Mesenteric fat pad (tissue), 1 donor: ENCODE results near the gene PDIA6. TPM values are rescaled to one million over a fixed set of nuclear protein-coding genes. Genes with fewer than 3 reads are reported as not detected.
A peak's percentile ranks its signal among the peaks of the same experiment; 100 is the strongest.

Experiments
- DNase-seq: peaks from one replicate; pipeline ENCODE4 v3.0.0-alpha.2; 2020; ENCODE audit warnings: low spot score
- long read RNA-seq: library from polyadenylated mRNA; unstranded; transcript quantifications from one replicate; pipeline ENCODE4 v2.0.0, GENCODE V29; 2020
- total RNA-seq: library from RNA; stranded (reverse); fragmentation: NEBNext Ultra II Directional; extraction: Animal tissue kit (Norgen Biotek cat#: 25700); gene quantifications from one replicate; pipeline ENCODE4 v1.2.1, GENCODE V29; 2021
- donor health status: DM: yes; HTN: yes; CAD: no.

Gene PDIA6
- 157 TPM for total RNA-seq
- long read RNA-seq, transcript PDIA6-201 (13 exons, 2,338 nt): major isoform, 1,643 of 1,803 reads
- long read RNA-seq, partial matches to known transcripts: 89 of 1,803 reads
- long read RNA-seq, other reads (novel, unspliced or antisense): 70 of 1,803 reads

DNA sequence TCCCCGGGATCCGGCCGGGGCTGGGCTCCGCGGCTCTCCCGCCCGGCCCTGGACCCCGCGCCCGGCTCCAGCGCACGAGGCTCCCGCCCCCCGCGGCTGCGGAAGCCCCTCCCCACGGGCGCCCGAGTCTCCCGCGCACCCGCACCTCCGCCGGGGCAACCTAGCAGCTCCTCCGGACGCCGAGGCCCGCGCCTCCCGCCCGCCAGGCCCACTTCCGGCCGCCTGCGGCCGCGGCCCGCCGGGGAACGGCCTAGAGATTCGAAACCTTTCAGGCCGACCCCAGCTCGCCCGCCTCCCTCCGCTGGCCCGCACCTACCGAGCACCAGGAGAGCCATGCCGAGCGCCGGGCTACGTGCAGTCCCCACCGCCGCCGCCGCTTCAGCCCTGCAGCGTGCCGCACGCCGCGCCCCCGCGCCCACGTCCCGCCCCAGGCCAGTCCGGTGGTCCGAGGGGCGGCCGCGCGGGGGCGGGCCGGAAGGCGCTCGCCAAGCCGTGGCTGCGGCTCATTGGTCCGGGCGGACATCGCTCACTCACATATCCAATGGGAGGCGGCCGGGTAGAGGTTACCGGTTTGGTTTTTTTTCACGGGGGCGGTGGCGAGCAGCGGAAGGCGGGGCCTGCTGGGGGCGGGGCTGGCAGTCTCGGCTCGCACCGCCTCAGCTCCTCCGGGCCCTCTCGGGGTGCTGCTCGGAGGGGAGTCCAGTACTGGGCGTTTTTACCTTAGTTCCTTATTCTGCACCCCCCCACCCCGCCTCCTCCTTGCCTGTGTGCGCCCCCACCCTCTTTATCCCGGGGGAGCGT, at the start of gene PDIA6:
PDIA6 (minus strand) TSS at position 424 of the 801 bp plus-strand sequence; CDS start at position 335, 89 bp downstream.
- peak; percentile 98 for DNase-seq

- DNase-seq: no peak
Observed at GRCh38 chr2:10862330-10862729, 49.7 kb upstream of the PDIA6 start.

GRCh38 chr2:10861765-10862164, 49.2 kb upstream of the PDIA6 start:
- no peak for DNase-seq

DNA sequence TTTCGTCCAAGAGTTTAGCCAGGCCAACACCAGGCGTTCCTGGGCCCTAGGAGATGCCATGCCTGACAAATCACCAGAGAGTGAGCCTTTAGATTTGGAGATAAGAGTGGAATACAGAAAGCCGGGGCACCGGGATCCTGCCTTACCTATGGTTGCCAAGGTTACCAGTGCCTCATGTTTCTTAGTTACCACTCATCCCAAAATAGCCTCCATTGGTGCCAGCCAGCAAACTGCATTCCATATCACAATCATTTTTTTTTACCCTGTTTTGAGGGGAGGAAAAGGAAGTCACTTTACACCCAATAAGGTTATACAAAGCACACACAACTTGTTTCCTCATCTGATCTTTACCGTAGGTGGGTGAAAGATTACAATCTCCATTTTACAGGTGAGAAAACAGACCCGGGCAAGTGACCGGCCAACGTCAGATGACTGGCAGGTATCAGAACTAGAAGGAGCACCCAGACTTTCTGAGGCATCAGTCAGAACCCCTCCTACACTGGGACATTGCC, 48.3 kb upstream of the PDIA6 start:
- DNase-seq: no peak

DNA sequence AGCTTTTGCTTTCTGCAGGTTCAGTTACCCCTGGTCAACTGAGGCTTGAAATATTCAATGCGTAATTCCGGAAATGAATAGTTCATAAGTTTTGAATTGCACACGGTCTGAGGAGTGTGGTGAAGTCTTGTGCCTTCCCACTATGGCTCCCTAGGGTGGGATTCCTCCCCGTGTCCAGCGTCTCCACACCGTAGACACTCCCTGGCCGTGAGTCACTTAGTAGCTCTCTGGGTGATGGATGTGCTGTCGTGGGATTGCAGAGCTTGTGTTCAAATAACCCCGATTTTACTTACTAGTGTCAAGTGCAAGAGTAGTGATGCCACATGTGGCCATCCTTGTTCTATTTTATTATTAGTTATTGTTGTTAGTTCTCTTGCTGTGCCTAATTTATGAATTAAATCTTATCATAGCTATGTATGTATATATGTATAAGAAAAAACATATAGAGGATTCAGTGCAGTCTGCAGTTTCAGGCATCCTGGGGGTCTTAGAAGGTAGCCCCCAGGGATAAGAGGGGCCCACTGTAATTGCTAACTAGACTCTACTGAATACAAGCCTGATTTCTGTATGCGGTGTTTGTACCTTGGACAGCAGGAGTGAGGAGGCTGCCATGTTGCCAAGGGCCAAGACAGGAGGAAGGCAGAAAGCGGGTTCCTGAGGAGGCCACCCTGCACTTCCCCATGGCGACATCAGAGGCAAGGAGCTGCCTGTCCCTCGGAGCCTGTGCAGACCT, 47.7 kb upstream of the PDIA6 start:
- DNase-seq: no peak

DNA sequence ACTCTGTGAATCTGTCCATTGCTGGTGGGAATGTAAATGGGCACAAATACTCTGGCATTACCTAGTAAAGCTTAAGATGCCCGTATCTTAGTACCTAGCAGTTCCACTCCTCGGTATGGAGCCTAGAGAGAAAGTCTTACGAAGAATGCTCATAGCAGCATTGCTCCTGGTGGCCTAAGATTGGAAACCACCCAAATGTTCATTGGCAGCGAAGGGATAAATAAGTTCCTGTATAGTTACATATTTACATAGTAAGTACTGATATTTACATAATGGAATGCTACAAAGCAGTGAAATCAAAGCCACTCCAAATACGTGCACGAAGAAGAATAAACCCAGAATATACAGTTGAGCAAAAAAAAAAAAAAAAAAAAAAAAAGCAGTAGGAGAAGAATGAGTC, 46.7 kb upstream of the PDIA6 start:
- DNase-seq: no peak

GRCh38 chr2:10848541-10848940, 36.0 kb upstream of the PDIA6 start:
- DNase-seq: no peak

GRCh38 chr2:10847008-10847407, 34.4 kb upstream of the PDIA6 start:
- DNase-seq: no peak

DNA sequence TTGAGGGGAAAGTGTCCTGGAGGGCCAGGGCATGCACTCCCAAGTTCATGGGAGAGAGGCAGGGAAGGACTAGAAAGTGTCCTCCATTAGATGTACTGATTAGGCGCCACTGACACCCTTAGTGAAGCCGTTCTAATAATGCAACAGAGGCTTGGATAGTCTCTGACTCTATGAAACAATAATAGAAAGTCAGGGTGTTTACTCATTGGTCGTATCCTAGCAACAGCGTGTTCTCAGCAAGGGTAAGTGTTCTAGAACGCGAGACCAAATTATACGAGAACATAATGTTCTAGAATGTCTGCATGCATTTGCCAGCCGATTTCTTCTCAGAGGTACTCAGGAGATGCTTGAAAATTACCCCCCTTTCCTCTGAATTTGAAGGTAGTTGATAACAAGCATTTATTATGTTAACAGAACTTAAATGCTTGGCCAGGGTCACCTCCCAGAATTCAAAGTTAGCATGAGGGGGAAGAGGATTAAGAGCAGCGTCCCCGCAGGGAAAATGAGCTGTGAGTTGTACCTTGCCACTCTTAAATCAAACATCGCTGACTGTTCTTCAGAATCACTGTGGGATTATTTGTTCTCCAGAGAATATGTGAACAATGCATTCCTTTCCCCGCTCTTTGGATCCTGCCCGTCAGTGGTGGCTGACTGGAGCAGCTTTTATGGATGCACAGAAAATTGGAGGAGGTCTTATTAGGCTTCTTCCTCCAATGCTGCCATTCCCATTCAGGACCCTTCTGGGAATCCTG, 33.7 kb upstream of the PDIA6 start:
- DNase-seq: no peak

DNA sequence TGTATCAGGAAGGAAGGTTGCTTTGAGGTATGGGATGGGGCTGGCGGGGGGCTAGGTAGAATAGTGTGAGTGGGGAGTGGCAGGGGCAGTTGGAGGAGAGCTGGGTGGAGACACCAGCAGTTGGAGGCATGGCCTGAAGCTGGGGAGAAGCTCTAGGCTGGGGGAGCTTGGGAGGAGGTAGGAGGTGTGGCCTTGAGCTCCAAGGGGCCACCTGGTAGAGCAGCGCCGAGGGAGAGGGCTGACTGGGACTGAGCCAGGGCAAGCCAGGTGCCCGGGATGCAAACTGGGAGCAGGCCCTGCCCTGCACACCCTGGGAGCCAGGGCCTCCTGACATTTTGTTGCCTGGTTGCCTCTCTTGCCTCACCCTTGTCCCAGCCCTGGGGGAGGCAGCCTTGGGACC, 33.1 kb upstream of the PDIA6 start:
- no peak for DNase-seq

GRCh38 chr2:10844097-10844496, 31.5 kb upstream of the PDIA6 start:
- DNase-seq: no peak

- no peak for DNase-seq
Observed at GRCh38 chr2:10842506-10842905, 29.9 kb upstream of the PDIA6 start.

DNA sequence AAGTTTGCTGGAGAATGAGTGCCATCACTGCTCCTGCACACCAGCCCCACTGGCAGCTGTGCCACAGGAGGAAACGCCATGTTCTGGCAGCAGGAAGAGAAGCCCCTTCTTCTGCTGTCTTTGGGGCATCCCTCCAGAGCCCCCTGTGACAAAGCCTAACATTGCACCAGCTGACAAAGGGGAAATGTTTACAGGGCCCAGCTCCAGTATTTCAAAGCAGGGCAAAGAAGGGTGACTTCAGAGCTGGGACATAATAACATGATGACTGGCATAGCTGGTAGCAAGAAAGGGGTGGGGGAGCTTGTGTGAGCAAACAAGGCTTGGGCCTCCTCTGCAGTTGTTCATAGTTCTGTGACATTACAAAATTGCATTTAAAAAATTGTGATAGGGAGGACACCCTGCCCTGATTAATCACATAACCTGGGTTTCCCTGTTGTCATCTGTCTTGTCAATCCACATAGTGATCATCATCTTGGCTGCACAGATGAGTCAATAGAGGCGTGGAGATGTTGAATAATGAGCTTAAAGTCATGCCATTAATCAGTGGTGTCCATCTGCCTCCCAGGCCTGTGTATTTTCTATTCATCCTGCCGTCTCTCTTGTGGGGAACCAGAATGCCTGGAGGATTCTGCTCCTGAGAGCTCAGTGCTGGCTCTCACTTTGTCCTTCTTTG, 29.1 kb upstream of the PDIA6 start:
- no peak for DNase-seq

- no peak for DNase-seq
Observed at GRCh38 chr2:10839813-10840212, 27.2 kb upstream of the PDIA6 start.

DNA sequence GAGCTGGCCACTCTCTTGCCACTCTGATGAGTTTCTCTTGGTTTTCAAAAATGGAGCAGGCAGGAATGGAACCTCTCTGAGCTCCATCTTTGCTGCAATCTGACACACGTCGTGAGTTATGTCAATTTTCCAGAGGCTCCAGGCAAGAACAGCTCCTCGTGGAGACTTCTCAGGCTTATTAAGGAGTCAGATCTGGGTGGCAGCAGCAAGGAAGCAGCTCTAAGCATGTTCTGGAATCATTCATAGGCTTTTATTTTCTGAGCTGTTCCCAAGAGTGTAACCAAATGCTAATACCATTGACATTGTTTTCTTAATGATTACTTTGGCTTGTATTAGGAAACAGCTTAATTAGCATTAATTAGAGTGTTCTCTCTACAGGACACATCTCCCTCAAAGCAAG, 26.1 kb upstream of the PDIA6 start:
- no peak for DNase-seq

- no peak for DNase-seq
Observed at GRCh38 chr2:10837298-10838266, 25.0 kb upstream of the PDIA6 start.

DNA sequence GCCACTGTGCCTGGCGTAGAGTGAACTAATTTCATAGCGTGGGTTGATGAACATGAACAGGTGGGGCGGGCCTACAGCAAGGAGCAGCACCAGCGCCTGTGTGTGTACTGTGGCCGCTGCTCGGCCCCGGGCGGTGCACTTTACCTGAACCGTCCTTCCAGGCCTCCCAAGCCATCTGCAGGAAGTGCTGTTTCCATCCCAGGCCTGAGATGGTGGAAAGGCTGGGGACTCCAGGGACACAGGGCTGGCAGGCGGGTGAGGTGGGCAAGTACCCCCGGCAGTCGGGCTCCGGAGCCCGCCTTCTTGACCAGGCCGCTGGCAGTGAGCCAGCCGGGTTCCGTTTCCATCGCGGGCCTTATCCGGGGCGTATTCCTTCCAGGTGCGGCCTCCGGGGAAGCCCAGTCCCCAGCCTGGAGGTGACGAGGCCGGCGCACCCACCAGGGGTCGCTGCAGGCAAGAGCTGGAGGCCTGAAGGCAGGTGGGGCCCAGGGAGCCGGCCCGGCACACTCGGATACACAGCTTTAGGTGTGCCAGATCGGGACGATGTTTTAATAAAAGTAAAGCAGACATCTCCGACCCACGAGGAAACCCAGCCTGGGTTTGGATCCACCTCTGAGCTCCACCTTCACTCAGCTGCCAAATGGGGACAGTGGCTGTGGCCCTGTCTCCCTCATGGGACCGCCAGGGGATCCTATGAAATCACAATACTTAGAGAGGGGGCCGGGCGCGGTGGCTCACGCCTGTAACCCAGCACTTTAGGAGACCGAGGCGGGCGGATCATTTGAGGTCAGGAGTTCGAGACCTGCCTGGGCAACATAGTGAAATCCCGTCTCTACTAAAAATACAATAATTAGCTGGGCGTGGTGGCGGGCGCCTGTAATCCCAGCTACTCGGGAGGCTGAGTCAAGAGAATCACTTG, 22.7 kb upstream of the PDIA6 start:
- DNase-seq: no peak

DNA sequence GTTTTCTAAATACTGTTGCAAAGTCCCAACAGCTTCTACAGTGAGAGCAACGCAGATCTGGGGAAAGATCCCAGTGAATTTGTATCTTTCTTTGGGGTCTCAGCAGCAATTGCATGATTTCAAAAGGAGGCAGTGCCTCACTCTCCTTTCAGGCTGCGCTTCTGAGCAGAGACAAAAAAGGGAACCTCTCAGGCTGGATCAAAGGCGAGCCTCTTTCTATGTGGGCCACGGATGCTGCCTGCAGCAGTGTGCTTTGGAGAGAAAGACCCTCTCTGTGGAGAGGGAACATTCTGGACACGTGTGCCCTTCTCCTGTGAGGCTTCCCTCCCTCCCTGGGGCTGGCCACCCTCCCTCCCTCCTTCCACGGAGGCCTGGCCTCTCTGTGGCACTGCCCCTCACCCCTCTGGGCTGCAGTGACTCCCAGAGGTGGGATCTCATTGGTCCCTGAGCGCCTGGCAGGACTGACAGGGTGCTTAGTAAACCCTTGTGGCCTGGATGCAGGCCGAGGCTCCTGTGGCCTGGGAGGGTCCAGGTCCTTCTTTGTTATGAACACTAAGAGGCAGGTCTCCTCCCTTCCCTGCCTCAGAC, 21.6 kb upstream of the PDIA6 start:
- DNase-seq: no peak
